SKM-1 treated with dmso at 0.1 percent for 144 hours (cell line): ENCODE measurements around the gene EMID1.

Experiments used
- DNase-seq: peaks from one replicate; lab custom pipeline; 2025; ENCODE audit not compliant: unreplicated experiment; lab: John Stamatoyannopoulos, UW

Gene EMID1

GRCh38 chr22:29258407-29259252 lies 52.9 kb downstream of the EMID1 start:
- DNase-seq = no peak

DNA sequence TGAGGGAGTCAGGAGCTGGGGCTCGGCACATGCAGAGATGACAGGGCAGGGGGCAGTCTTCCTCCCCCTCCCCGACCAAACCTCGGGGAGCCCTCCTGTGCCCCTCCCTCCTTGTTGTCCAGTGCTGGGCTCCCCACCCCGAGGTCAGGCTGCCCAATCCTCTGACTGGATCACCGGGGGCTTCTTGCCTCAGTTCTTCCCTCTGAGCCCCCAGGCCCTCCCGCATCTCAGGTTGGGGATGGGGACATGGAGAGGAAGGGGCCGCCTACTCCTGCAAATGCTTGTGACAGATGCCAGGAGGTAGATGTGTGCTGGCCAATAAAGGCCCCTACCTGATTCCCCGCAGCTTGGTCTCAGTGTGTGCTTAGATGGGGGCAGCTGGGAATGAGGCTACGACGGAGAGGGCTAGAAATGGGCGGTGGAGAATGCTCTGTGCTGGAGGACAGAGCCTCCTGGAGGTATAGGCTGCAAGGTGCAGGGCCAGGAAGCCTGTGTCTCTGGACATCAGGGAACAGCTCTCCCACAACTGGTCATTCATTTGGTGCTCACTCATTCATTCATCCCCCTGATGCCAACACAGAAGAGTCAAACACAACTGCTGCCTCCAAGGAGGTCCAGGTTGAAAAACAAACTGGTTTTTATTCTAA lies 53.7 kb downstream of the EMID1 start:
- no peak for DNase-seq

DNA sequence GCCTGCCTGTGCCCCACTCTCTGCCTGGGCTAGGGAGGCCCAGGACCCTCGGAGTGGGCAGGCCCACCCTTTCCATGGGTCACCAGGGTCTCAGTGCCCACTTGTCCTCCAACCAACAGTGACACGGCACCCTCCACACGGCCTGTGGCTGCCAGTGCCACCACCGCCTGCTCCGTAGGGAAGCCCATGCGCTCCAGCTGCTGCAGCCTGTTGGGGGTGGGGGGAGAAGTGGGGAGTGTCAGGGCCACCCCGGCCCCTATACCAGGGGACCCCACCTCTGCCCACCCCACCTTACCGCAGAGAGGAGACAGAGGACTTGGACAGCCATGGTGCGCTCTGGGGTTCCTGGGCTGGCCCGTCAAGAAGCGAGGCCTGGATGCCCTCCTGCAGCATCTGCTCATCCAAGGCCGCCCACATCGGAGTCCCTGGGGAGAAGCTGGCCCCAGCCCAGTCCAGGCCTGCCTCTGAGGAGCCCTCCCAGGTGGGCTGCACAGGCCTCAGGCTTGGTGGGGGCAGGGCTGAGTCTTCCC lies 54.4 kb downstream of the EMID1 start:
- no peak for DNase-seq

DNA sequence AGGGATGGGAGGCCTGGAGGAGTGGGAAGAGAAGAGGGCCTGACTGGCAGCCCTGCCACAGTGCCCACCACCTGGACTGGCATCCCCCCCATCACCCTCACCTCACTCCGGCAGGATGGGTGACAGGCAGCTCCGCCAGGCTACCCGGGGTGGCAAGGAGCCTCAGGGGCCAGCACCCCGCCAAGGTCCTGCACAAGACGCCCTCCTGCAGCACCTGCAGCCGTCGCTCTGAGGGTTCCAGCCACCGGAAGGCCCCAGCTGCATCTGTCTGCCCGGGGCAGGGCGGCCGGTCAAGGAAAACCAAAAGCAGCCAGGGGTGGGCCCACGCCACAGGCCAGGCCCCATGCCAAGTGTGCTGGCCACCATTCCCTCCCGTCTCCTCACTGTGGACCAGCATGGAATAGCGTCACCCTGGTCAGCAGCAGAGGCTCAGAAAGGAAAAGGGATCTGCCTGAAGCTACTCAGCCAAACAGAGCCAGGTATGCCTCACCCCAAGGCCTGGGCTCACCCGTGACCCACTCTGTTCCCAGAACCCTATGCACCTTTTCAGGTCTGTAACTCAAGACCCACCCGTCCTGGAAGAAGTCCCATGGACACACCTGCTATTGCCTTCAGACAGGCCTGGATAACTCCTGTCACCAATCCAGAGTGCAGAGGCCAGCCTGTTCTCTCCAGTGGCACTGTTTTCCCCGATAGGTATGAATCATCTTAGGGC lies 55.1 kb downstream of the EMID1 start:
- no peak for DNase-seq

DNA sequence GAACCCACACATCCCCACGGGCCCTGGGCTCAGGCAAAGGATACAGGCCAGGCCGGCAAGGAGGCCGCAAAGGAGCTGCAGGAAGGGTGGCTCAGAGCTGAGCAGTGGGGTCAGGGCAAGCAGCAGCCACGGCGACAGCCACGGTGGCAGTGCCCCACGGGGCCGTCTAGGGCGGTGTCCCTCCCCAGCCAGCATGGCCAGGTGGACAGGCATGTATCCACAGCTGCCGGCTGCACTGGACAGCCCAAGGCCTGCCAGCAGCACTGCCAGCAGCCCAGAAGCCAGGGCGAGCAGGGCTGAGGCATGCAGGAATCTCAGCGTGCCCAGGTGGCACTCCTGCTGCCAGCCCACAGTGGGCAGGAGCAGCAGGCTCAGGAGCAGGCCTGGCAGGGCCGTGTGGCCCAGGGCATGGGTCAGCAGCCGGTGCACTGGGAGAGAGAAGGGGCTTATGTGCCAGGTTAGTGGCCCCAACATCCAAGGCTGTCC lies 58.1 kb downstream of the EMID1 start:
- no peak for DNase-seq

DNA sequence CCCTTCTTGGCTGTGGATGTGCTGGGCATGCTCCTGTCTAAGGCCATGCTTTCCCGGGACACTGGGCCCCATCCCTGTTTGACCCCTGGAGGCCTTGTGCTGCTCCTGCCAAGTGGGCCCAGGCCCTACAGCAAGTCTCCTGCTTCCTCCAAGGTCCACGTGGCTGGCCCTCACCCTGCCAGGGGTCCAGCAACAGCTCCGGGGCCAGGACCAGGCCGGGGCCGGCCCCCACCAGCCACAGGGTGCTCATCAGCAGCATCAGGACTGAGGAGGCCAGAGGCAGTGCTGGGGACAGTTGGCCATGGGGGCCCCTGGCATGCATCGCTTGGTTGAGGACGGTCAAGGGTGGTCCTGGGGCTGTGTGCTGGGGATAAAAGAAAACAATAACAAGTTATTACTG lies 59.6 kb downstream of the EMID1 start:
- no peak for DNase-seq

GRCh38 chr22:29265929-29266328 lies 60.2 kb downstream of the EMID1 start:
- DNase-seq = no peak

- DNase-seq = no peak
Measured at GRCh38 chr22:29266564-29267461, 61.1 kb downstream of the EMID1 start.

DNA sequence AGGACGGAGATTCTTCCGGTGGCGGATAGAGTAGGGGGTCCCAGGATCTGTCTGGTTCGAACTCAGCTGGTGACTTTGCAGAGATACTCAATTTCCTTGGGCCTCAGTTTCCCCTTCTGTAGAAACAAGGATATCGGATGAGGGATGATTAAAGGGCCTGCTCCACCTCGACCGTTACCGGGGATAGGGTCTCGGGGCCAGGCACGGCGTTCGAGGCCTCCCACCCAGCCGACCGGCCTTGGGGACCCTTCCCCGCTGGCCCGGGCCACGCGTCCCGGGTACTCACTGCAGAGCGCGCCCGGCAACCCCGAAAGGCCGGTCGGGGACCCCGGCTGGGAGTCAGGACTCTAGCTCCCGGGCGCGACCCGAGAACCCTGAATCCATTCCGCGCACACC lies 61.8 kb downstream of the EMID1 start:
- no peak for DNase-seq

DNA sequence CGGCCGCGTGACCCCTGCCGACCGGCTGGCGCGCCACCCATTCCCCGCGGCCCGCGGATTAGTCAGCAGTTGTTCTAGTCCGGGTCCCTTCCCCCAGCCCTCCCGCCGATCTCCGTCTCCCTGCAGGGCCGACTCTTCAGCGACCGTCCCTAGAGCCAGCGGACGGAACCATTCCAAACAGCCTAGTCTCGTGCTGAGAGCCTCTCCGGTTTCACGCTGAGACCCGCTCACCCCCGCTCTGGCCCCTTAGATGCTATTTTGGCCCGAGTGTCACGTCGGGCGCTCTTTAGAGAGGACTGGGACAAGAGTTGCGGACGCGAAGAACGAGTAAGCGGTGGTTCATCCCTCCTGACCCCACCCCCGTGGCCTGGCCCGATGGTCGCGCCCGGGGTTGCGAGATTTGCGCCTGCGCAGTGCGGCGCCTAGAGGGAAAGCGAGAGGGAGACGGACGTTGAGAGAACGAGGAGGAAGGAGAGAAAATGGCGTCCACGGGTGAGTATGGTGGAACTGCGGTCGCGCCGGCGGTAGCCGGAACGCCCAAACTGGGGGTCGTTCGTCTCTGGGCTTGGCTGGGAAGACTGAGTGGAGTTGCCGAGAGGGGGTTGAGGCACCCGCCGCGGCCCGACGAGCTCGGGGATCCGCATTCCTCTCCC lies 62.3 kb downstream of the EMID1 start, which contains the start of the genes EWSR1 and RHBDD3:
Gene EWSR1, plus strand, starts transcription at position 411 of the 653 bp plus-strand sequence. Its CDS starts 69 bp downstream, at position 480.
Gene RHBDD3, minus strand, starts transcription at position 124 of the 653 bp plus-strand sequence. CDS start 2,355 bp downstream, outside the sequence.
- DNase-seq = peak; percentile 92

GRCh38 chr22:29268511-29269229 lies 63.0 kb downstream of the EMID1 start:
- peak; percentile 31 for DNase-seq

- no peak for DNase-seq
Measured at GRCh38 chr22:29269230-29269604, 63.5 kb downstream of the EMID1 start.

DNA sequence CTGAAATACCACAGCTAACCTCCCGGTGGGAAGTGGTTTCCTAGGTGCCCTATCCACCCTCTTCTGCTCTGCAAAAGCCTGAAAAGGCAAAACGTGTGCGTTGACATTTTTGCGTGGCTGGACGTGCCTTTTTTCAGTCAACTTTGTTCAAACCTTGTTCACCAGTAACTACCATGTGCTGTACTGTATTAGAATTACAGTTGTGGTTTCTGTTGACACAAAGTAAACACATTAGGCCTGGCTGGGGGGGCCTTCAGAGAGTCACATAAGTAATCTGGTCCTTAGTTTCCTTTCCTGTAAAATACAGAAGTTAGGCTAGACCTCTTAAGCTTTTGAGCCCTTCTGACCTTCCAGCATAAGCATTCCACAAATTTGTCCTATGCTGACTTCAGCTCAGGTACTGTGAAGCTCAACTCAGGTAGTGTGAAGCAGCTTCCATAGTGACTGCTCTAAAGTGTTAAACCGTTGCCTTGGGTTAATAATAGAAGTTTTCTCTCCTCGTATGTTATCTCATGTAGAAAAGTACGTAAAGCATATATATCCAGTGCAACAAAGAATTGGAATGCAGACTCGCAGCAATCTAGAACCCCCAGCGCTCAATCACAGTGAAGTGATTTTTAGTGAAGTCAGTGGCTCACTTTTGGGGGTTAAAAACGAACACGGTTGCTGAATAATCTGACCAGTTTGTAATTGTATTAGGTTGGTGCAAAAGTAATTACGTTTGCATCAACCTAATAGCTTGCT lies 64.2 kb downstream of the EMID1 start:
- no peak for DNase-seq

DNA sequence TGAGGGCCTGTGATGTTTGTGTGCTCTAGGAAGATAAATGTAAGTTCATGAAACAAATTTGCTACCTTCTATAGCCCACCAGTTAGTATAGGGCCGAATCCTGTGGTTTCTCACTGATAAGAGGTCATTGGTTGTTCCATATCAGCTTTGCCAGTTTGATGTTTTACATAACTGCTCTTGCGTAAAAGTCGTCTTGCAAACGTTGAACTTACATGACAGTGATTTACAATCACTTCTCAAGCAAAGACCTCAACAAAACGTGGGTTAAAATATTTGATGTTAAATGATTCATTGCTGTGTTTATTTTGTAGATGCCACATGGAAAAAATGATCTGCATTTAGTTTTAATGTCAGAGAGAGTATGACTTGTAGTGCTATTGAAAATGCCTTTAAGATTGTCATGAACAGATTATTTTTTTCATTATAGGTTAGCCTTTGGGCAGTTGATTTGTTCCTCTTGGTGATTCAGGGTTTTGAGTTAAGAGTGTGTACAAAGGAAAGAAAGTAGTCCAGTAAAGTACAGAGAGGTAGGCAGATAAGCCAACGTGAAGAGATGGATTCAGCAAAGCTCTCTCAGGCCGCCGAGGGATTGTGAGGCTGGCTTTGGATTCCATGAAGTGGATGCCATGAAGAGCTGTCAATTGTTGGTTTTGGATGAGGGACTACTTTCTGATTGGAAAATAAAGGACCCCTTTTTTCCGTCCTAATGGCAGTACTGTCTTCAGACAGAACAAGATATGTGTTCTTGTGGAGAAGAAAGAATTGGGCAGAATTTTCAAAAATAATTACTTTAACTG lies 65.0 kb downstream of the EMID1 start:
- no peak for DNase-seq

DNA sequence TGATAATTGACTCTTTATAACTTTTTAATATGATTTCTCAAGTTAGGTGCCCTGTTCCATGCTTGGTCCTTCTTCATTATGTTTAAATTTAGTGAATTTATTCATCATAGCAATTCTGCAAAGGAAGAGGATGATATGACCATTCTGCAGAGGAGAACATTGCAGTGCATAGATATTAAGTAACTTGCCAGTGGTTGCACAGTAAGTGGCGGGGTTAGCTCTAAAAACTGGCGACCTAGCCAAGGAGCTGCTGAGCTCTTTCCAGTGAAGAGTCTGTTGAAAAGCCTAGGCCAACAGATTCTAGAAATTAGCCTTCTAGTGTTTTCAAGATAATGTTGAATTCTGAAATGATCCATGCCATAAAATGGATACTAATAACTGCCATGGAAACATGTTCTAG lies 66.9 kb downstream of the EMID1 start:
- DNase-seq = no peak

- no peak for DNase-seq
Measured at GRCh38 chr22:29275167-29275566, 69.5 kb downstream of the EMID1 start.

GRCh38 chr22:29275819-29276565 lies 70.3 kb downstream of the EMID1 start:
- DNase-seq = no peak
